Panc1 (cell line): ENCODE data around the gene RHOJ.

Source experiments
- CTCF ChIP-seq: fragments of 450-650 bp; IDR thresholded peaks from 2 replicates; pipeline ENCODE4 v1.5.1; 2017; ENCODE audit warnings: mild to moderate bottlenecking
- POLR2AphosphoS5 ChIP-seq: IDR thresholded peaks from 2 replicates; pipeline ENCODE4 v1.6.1; 2012; ENCODE audit warnings: mild to moderate bottlenecking, low read depth, low read length, moderate library complexity
- REST ChIP-seq, 2 experiments: IDR thresholded peaks; 2 replicates each; pipeline ENCODE4 v1.6.1; 2011 to 2012; ENCODE audit warnings: low read depth in 2 of 2, control low read depth in 1 of 2, low read length in 1 of 2, mild to moderate bottlenecking in 1 of 2, moderate library complexity in 1 of 2; ENCODE audit not compliant: insufficient read depth in 1 of 2

- no peak for TF ChIP-seq CTCF
- TF ChIP-seq POLR2AphosphoS5 = no peak
- TF ChIP-seq REST (IDR thresholded peaks at IDR 0.05; ENCODE audit: insufficient read depth in 1 of 2, low read depth in 2 of 2, low read length in 1 of 2) = no peak
Measured at GRCh38 chr14:63155511-63156185, 48.6 kb upstream of the RHOJ start.
